ENCODE results near the gene THSD4.
"Not testable (repeated sequence)": the region's sequence is repeated elsewhere in the genome, so short reads cannot be mapped to it uniquely, and the experiment has no call there.

THSD4 gene

GRCh38 chr15:71362556-71362955 lies 247.3 kb downstream of the THSD4 start:
- no peak for DNase-seq (ENCODE audit: low read depth)
- no peak overlapping the region for H3K4me3 ChIP-seq (replicated peaks; ENCODE audit: low read depth, low read length)

GRCh38 chr15:71362987-71363968 lies 248.0 kb downstream of the THSD4 start:
- DNase-seq (ENCODE audit: low read depth) = no peak
- no peak for TF ChIP-seq CTCF (IDR thresholded peaks at IDR 0.05; ENCODE audit: low read length, missing control alignments)
- H3K4me3 ChIP-seq (replicated peaks; ENCODE audit: low read depth, low read length) = no peak overlapping the region

More at GRCh38 chr15:71362556-71362955, 247.3 kb downstream of the THSD4 start:
- TF ChIP-seq CTCF (IDR thresholded peaks at IDR 0.05; ENCODE audit: low read length, missing control alignments) = no peak

GRCh38 chr15:71364117-71364584 lies 248.9 kb downstream of the THSD4 start:
- TF ChIP-seq CTCF (IDR thresholded peaks at IDR 0.05; ENCODE audit: low read length, missing control alignments) = no peak
- no peak for DNase-seq (ENCODE audit: low read depth)
- no peak overlapping the region for H3K4me3 ChIP-seq (replicated peaks; ENCODE audit: low read depth, low read length)

- TF ChIP-seq CTCF (IDR thresholded peaks at IDR 0.05; ENCODE audit: low read length, missing control alignments) = no peak
- H3K4me3 ChIP-seq (replicated peaks; ENCODE audit: low read depth, low read length) = no peak overlapping the region
- DNase-seq (ENCODE audit: low read depth) = no peak
Measured at GRCh38 chr15:71366522-71366921, 251.3 kb downstream of the THSD4 start.

GRCh38 chr15:71366926-71367325 lies 251.7 kb downstream of the THSD4 start:
- no peak overlapping the region for H3K4me3 ChIP-seq (replicated peaks; ENCODE audit: low read depth, low read length)
- no peak for TF ChIP-seq CTCF (IDR thresholded peaks at IDR 0.05; ENCODE audit: low read length, missing control alignments)
- DNase-seq (ENCODE audit: low read depth) = peak; percentile 60

- not testable (repeated sequence) for DNase-seq (ENCODE audit: low read depth); H3K4me3 ChIP-seq (replicated peaks; ENCODE audit: low read depth, low read length)
Measured at GRCh38 chr15:71367737-71368136, 252.5 kb downstream of the THSD4 start.

GRCh38 chr15:71372769-71373168 lies 257.5 kb downstream of the THSD4 start:
- not testable (repeated sequence) for H3K4me3 ChIP-seq (replicated peaks; ENCODE audit: low read depth, low read length)

GRCh38 chr15:71373917-71374316 lies 258.6 kb downstream of the THSD4 start:
- DNase-seq (ENCODE audit: low read depth) = no peak
- H3K4me3 ChIP-seq (replicated peaks; ENCODE audit: low read depth, low read length) = no peak overlapping the region
- TF ChIP-seq CTCF (IDR thresholded peaks at IDR 0.05; ENCODE audit: low read length, missing control alignments) = no peak

More at GRCh38 chr15:71372769-71373168, 257.5 kb downstream of the THSD4 start:
- DNase-seq (ENCODE audit: low read depth) = not testable (repeated sequence)

Measured in fibroblast of pulmonary artery (primary cell).